GM23338 (cell line): ENCODE results near the gene BICDL1. TPM values are rescaled to one million over a fixed set of nuclear protein-coding genes. Genes with fewer than 3 reads are reported as not detected.

Source experiments
- ATAC-seq: fragments of 200-7000 bp; cut with Tn5 transposase; 3 replicates; pipeline ENCODE4 v1.9.1; 2020
- DNase-seq: peaks from one replicate; pipeline ENCODE4 v3.0.0-alpha.2; 2015; ENCODE audit warnings: low spot score
- H2AFZ ChIP-seq: fragments of 200-600 bp; sonication (generic); 2 replicates; pipeline ENCODE4 v1.8.0; 2016; ENCODE audit warnings: antibody characterized with exemption, mild to moderate bottlenecking, moderate library complexity
- H3F3A ChIP-seq: fragments of 200-600 bp; sonication (generic); replicated peaks from 2 replicates; pipeline ENCODE4 v1.8.0; 2017; ENCODE audit warnings: antibody characterized with exemption, mixed run types, low read depth
- H3K27ac ChIP-seq: fragments of 200-600 bp; sonication (generic); 2 replicates; pipeline ENCODE4 v1.6.1; 2016; ENCODE audit warnings: low read depth
- H3K27me3 ChIP-seq: fragments of 200-600 bp; sonication (generic); 2 replicates; pipeline ENCODE4 v1.8.0; 2016; ENCODE audit warnings: mild to moderate bottlenecking, mixed run types, moderate library complexity; ENCODE audit not compliant: insufficient read depth
- H3K36me3 ChIP-seq: fragments of 200-600 bp; sonication (generic); 2 replicates; pipeline ENCODE4 v1.8.0; 2016; ENCODE audit warnings: mild to moderate bottlenecking; ENCODE audit not compliant: insufficient read depth
- H3K4me1 ChIP-seq: fragments of 200-600 bp; sonication (generic); 2 replicates; pipeline ENCODE4 v1.8.0; 2016; ENCODE audit warnings: mild to moderate bottlenecking, moderate library complexity; ENCODE audit not compliant: insufficient read depth
- H3K4me2 ChIP-seq: fragments of 200-600 bp; sonication (generic); 2 replicates; pipeline ENCODE4 v1.7.1; 2017; ENCODE audit warnings: mixed run types
- H3K4me3 ChIP-seq: fragments of 200-600 bp; sonication (generic); 2 replicates; pipeline ENCODE4 v1.6.1; 2016; ENCODE audit warnings: mixed run types
- H3K79me2 ChIP-seq: fragments of 200-600 bp; sonication (generic); replicated peaks from 2 replicates; pipeline ENCODE4 v1.8.0; 2017; ENCODE audit warnings: mild to moderate bottlenecking; ENCODE audit not compliant: insufficient read depth
- H3K9me2 ChIP-seq: fragments of 200-600 bp; sonication (generic); 2 replicates; pipeline ENCODE4 v1.8.0; 2017; ENCODE audit not compliant: insufficient read depth
- H4K20me1 ChIP-seq: fragments of 200-600 bp; sonication (generic); replicated peaks from 2 replicates; pipeline ENCODE4 v1.8.0; 2017; ENCODE audit warnings: mild to moderate bottlenecking; ENCODE audit not compliant: insufficient read depth
- H3K27ac Mint-ChIP-seq: 2 replicates; pipeline ENCODE4 v1.8.0; 2020; ENCODE audit warnings: inconsistent platforms, mild to moderate bottlenecking, moderate library complexity, mixed read lengths
- H3K27me3 Mint-ChIP-seq: 3 replicates; pipeline ENCODE4 v1.8.0; 2022; ENCODE audit warnings: low read depth, mild to moderate bottlenecking, moderate library complexity, mixed read lengths, inconsistent platforms; ENCODE audit not compliant: insufficient read depth, poor library complexity
- H3K36me3 Mint-ChIP-seq: 3 replicates; pipeline ENCODE4 v1.8.0; 2021; ENCODE audit warnings: low read depth, mild to moderate bottlenecking, inconsistent platforms, moderate library complexity, mixed read lengths
- H3K4me1 Mint-ChIP-seq: 3 replicates; pipeline ENCODE4 v1.8.0; 2020; ENCODE audit warnings: mild to moderate bottlenecking, inconsistent platforms, mixed read lengths
- H3K4me3 Mint-ChIP-seq: 3 replicates; pipeline ENCODE4 v1.8.0; 2021; ENCODE audit warnings: moderate library complexity, mild to moderate bottlenecking, inconsistent platforms, mixed read lengths
- H3K9me3 Mint-ChIP-seq: 3 replicates; pipeline ENCODE4 v1.8.0; 2020; ENCODE audit warnings: moderate library complexity, mild to moderate bottlenecking, inconsistent platforms, mixed read lengths
- CREB1 ChIP-seq: fragments of 250-450 bp; sonication (Bioruptor Pico); IDR thresholded peaks from 2 replicates; pipeline ENCODE4 v1.5.0; 2020; ENCODE audit warnings: low read depth, mild to moderate bottlenecking, moderate library complexity
- CTCF ChIP-seq, 2 experiments: fragments of 200-600 bp in 1 of 2; sonication (generic) in 1 of 2; conservative IDR thresholded peaks; 2 replicates each; pipeline versions ENCODE4 v1.5.1 to v1.6.1; 2016 to 2017; ENCODE audit warnings: antibody characterized with exemption in 2 of 2, low read depth in 2 of 2, mild to moderate bottlenecking in 2 of 2, moderate library complexity in 1 of 2
- EZH2phosphoT487 ChIP-seq: fragments of 200-600 bp; sonication (generic); IDR thresholded peaks from one replicate; pipeline ENCODE4 v1.8.1; 2018; ENCODE audit warnings: antibody characterized with exemption; ENCODE audit not compliant: unreplicated experiment
- JUNB ChIP-seq: IDR thresholded peaks from one replicate; pipeline ENCODE4 v1.6.1; 2016; ENCODE audit warnings: antibody characterized with exemption; ENCODE audit not compliant: unreplicated experiment
- NANOG ChIP-seq: IDR thresholded peaks from 2 replicates; pipeline ENCODE4 v1.6.1; 2016; ENCODE audit warnings: antibody characterized with exemption, borderline replicate concordance
- POLR2AphosphoS5 ChIP-seq: IDR thresholded peaks from 2 replicates; pipeline ENCODE4 v1.6.1; 2016; ENCODE audit warnings: antibody characterized with exemption, low read depth
- ZNF114 ChIP-seq: fragments of 250-450 bp; sonication (Bioruptor Pico); IDR thresholded peaks from 2 replicates; pipeline ENCODE4 v1.5.0; 2020; ENCODE audit warnings: mild to moderate bottlenecking, moderate library complexity
- ZNF462 ChIP-seq: fragments of 250-450 bp; sonication (Bioruptor Pico); IDR thresholded peaks from 2 replicates; pipeline ENCODE4 v1.5.0; 2020; ENCODE audit warnings: mild to moderate bottlenecking, moderate library complexity
- polyA plus RNA-seq: library from polyadenylated mRNA; unstranded; fragments of >200 nt; fragmentation: Nextera tagmentation; extraction: Ambion mirVana; gene quantifications from 2 replicates; pipeline ENCODE4 v1.2.1, GENCODE V29; 2016
- total RNA-seq: library from RNA; depleted of rRNA; stranded (reverse); fragments of >200 nt; shearing (Covaris generic); gene quantifications from 2 replicates; pipeline ENCODE4 v1.2.3, GENCODE V29; 2014
- TF ChIP-seq, protein P1 (sequence below): IDR thresholded peaks from 2 replicates; pipeline ENCODE4 v1.6.1; 2016; ENCODE audit warnings: antibody characterized with exemption

BICDL1 gene
- total and polyA plus RNA-seq, 2 experiments from 2014 or later: 14.0 to 25.7 TPM

- no peak for TF ChIP-seq ZNF462 (CRISPR knock-in tag)
- TF ChIP-seq, protein P1, sequence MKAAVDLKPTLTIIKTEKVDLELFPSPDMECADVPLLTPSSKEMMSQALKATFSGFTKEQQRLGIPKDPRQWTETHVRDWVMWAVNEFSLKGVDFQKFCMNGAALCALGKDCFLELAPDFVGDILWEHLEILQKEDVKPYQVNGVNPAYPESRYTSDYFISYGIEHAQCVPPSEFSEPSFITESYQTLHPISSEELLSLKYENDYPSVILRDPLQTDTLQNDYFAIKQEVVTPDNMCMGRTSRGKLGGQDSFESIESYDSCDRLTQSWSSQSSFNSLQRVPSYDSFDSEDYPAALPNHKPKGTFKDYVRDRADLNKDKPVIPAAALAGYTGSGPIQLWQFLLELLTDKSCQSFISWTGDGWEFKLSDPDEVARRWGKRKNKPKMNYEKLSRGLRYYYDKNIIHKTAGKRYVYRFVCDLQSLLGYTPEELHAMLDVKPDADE: no peak
- TF ChIP-seq CREB1 (CRISPR knock-in tag): no peak
- TF ChIP-seq POLR2AphosphoS5: no peak
- TF ChIP-seq CTCF (conservative IDR thresholded peaks at IDR 0.05; ENCODE audit: low read depth in 2 of 2): no peak
Observed at GRCh38 chr12:120100630-120101029, 111.6 kb downstream of the BICDL1 start (continued).

GRCh38 chr12:120101182-120101581 lies 112.1 kb downstream of the BICDL1 start:
- Mint-ChIP-seq H3K4me3 (no peak overlapping the region; the same call in 2 of the 3 replicates), H3K27me3 (peaks cover 5% of the 10 kb centered on the region), H3K4me1 (peaks cover 22% of the 10 kb centered on the region), H3K27ac (no peak overlapping the region; the same call in 1 of the 2 replicates), H3K36me3 (peaks cover 47% of the 10 kb centered on the region), H3K9me3 (no peaks in the 10 kb centered on the region)
- Histone ChIP-seq H4K20me1 (peaks cover 3% of the 10 kb centered on the region; the same call in 1 of the 2 replicates), H3K27ac (no peak overlapping the region), H3K4me3 (no peak overlapping the region), H3K4me1 (peaks cover 4% of the 10 kb centered on the region), H3K27me3 (no peaks in the 10 kb centered on the region), H2AFZ (no peak overlapping the region), H3K9me2 (no peaks in the 10 kb centered on the region), H3K36me3 (no peaks in the 10 kb centered on the region; the same call in 1 of the 2 replicates), H3K79me2 (peaks cover 45% of the 10 kb centered on the region), H3F3A (no peaks in the 10 kb centered on the region; the same call in 1 of the 2 replicates), H3K4me2 (no peak overlapping the region)
- no peak for ATAC-seq
- TF ChIP-seq POLR2AphosphoS5 (no peak), NANOG (no peak), ZNF114 (CRISPR knock-in tag) (no peak), JUNB (no peak), CREB1 (CRISPR knock-in tag) (no peak), EZH2phosphoT487 (no peak)
- TF ChIP-seq, protein P1: no peak
- no peak for DNase-seq
